Renal cortex interstitium (tissue), 11 donors: ENCODE data around the gene RIMS3. TPM values are rescaled to one million over a fixed set of nuclear protein-coding genes. Genes with fewer than 3 reads are reported as not detected.
A peak's percentile ranks its signal among the peaks of the same experiment; 100 is the strongest.
"Not testable (repeated sequence)": the region's sequence is repeated elsewhere in the genome, so short reads cannot be mapped to it uniquely, and the experiment has no call there.

ENCODE experiments used
- DNase-seq, 11 donors: peaks; one replicate each; pipeline ENCODE4 v3.0.0-alpha.2; 2013; ENCODE audit warnings: low read depth in 9 of 11, low spot score in 4 of 11; ENCODE audit errors: extremely low read depth in 1 of 11
- polyA plus RNA-seq, 3 donors: library from polyadenylated mRNA; unstranded; fragments of 120-200 nt; gene quantifications; one replicate each; pipeline ENCODE4 v1.2.1, GENCODE V29; 2013; ENCODE audit not compliant: insufficient read length in 3 of 3

The RIMS3 gene
- polyA plus RNA-seq, 3 donors, result 1.6 to 2.2 (median 1.8) TPM

- DNase-seq, result no peak
Measured at GRCh38 chr1:40620586-40621210, 44.8 kb downstream of the RIMS3 start.

- no peak for DNase-seq
Measured at GRCh38 chr1:40620150-40620549, 45.3 kb downstream of the RIMS3 start.

- DNase-seq, result no peak
Measured at GRCh38 chr1:40618108-40618507, 47.4 kb downstream of the RIMS3 start.

- DNase-seq, result peak in 10 of 11 donors; percentile 32 to 62 (median 45)
Measured at GRCh38 chr1:40612345-40612831, 53.1 kb downstream of the RIMS3 start.

- no peak for DNase-seq
Measured at GRCh38 chr1:40610156-40610555, 55.3 kb downstream of the RIMS3 start.

- no peak for DNase-seq
Measured at GRCh38 chr1:40607921-40608320, 57.6 kb downstream of the RIMS3 start.

GRCh38 chr1:40606978-40607377 lies 58.5 kb downstream of the RIMS3 start:
- no peak for DNase-seq

GRCh38 chr1:40606194-40606593 lies 59.3 kb downstream of the RIMS3 start:
- DNase-seq, result no peak

GRCh38 chr1:40599926-40600325 lies 65.6 kb downstream of the RIMS3 start:
- no peak for DNase-seq

GRCh38 chr1:40595623-40596022 lies 69.9 kb downstream of the RIMS3 start:
- DNase-seq, result no peak

- no peak for DNase-seq
Measured at GRCh38 chr1:40594187-40594531, 71.3 kb downstream of the RIMS3 start.

- no peak for DNase-seq
Measured at GRCh38 chr1:40593449-40594186, 71.9 kb downstream of the RIMS3 start.

- peak in 7 of 11 donors; percentile 1 to 26 (median 11) for DNase-seq
Measured at GRCh38 chr1:40592107-40592803, 73.2 kb downstream of the RIMS3 start.

GRCh38 chr1:40588586-40588985 lies 76.9 kb downstream of the RIMS3 start:
- no peak for DNase-seq

GRCh38 chr1:40583980-40584379 lies 81.5 kb downstream of the RIMS3 start:
- DNase-seq, result no peak

- no peak for DNase-seq
Measured at GRCh38 chr1:40582116-40582515, 83.4 kb downstream of the RIMS3 start.

- DNase-seq, result no peak
Measured at GRCh38 chr1:40575336-40575735, 90.1 kb downstream of the RIMS3 start.

GRCh38 chr1:40574805-40575204 lies 90.7 kb downstream of the RIMS3 start:
- DNase-seq, result not testable (repeated sequence)
